22Rv1 (cell line): ENCODE results near the gene ZNF605.

Experiments used
- CTCF ChIP-seq: fragments of 450-650 bp; IDR thresholded peaks from 2 replicates; pipeline ENCODE4 v1.5.1; 2017; ENCODE audit warnings: mild to moderate bottlenecking
- ZFX ChIP-seq: fragments of 450-650 bp; IDR thresholded peaks from 2 replicates; pipeline ENCODE4 v1.6.1; 2017; ENCODE audit warnings: antibody characterized with exemption, borderline replicate concordance

GRCh38 chr12:132940071-132940719 is 15.9 kb downstream of the ZNF605 start:
- TF ChIP-seq CTCF (no peak), ZFX (no peak)
